Central memory CD8-positive, alpha-beta T cell (primary cell): Measurements from ENCODE around the gene VSIG10L2.

Source experiments
- ATAC-seq: fragments of 150-1000 bp; cut with Tn5 transposase; replicated peaks from 2 replicates; pipeline ENCODE4 v1.10.0; 2022; ENCODE audit warnings: mild to moderate bottlenecking, moderate FRiP score, moderate number of reproducible peaks; ENCODE audit not compliant: poor library complexity, severe bottlenecking; ENCODE audit errors: extremely low read depth
- DNase-seq, 2 donors: peaks; one replicate each; pipeline ENCODE4 v3.0.0; 2021; ENCODE audit warnings: low spot score in 2 of 2
- H3K27ac Mint-ChIP-seq: one replicate; pipeline ENCODE4 v1.8.0; 2022; ENCODE audit warnings: low read depth, mild to moderate bottlenecking, moderate library complexity, mixed read lengths
- H3K27me3 Mint-ChIP-seq: one replicate; pipeline ENCODE4 v1.8.0; 2022; ENCODE audit warnings: mixed read lengths
- H3K36me3 Mint-ChIP-seq: one replicate; pipeline ENCODE4 v1.8.0; 2022; ENCODE audit warnings: mild to moderate bottlenecking, moderate library complexity, mixed read lengths; ENCODE audit not compliant: insufficient read depth
- H3K4me1 Mint-ChIP-seq: one replicate; pipeline ENCODE4 v1.8.0; 2022; ENCODE audit warnings: mixed read lengths
- H3K4me3 Mint-ChIP-seq: one replicate; pipeline ENCODE4 v1.8.0; 2022; ENCODE audit warnings: mild to moderate bottlenecking, moderate library complexity, mixed read lengths
- H3K9me3 Mint-ChIP-seq: one replicate; pipeline ENCODE4 v1.8.0; 2022; ENCODE audit warnings: mixed read lengths

VSIG10L2 gene

GRCh38 chr11:125944350-125945010, 1.4 kb upstream of the VSIG10L2 start:
- peaks cover 15% of the 10 kb centered on the region for H3K27me3 Mint-ChIP-seq
- peaks cover 2% of the 10 kb centered on the region for H3K36me3 Mint-ChIP-seq
- no peaks in the 10 kb centered on the region for H3K9me3 Mint-ChIP-seq
- H3K4me3 Mint-ChIP-seq: no peak overlapping the region
- ATAC-seq (no peak), DNase-seq (no peak)
- H3K27ac Mint-ChIP-seq: no peak overlapping the region
- H3K4me1 Mint-ChIP-seq: peaks cover 8% of the 10 kb centered on the region

- ATAC-seq: no peak
- Mint-ChIP-seq H3K9me3 (no peaks in the 10 kb centered on the region), H3K4me1 (peaks cover 8% of the 10 kb centered on the region), H3K27ac (no peak overlapping the region), H3K4me3 (no peak overlapping the region), H3K36me3 (peaks cover 2% of the 10 kb centered on the region), H3K27me3 (peaks cover 15% of the 10 kb centered on the region)
- no peak for DNase-seq
Measured at GRCh38 chr11:125945011-125945796, 640 bp upstream of the VSIG10L2 start.

GRCh38 chr11:125946712-125947418, 1.0 kb downstream of the VSIG10L2 start:
- Mint-ChIP-seq H3K4me3 (no peak overlapping the region), H3K9me3 (no peaks in the 10 kb centered on the region), H3K36me3 (peaks cover 2% of the 10 kb centered on the region), H3K27ac (no peak overlapping the region), H3K27me3 (peaks cover 25% of the 10 kb centered on the region), H3K4me1 (peaks cover 5% of the 10 kb centered on the region)
- no peak for ATAC-seq
- DNase-seq: no peak

GRCh38 chr11:125947419-125948277, 1.8 kb downstream of the VSIG10L2 start:
- H3K27ac Mint-ChIP-seq: no peak overlapping the region

GRCh38 chr11:125948278-125949051, 2.6 kb downstream of the VSIG10L2 start:
- H3K9me3 Mint-ChIP-seq: no peaks in the 10 kb centered on the region
- H3K4me1 Mint-ChIP-seq: no peaks in the 10 kb centered on the region

More at GRCh38 chr11:125947419-125948277, 1.8 kb downstream of the VSIG10L2 start:
- Mint-ChIP-seq H3K36me3 (peaks cover 2% of the 10 kb centered on the region), H3K4me3 (no peak overlapping the region), H3K27me3 (peaks cover 25% of the 10 kb centered on the region), H3K9me3 (no peaks in the 10 kb centered on the region), H3K4me1 (no peaks in the 10 kb centered on the region)
- DNase-seq (no peak), ATAC-seq (no peak)

GRCh38 chr11:125949271-125950177, 3.7 kb downstream of the VSIG10L2 start:
- Mint-ChIP-seq H3K27me3 (peaks cover 14% of the 10 kb centered on the region), H3K36me3 (peaks cover 2% of the 10 kb centered on the region), H3K4me3 (no peak overlapping the region), H3K9me3 (no peaks in the 10 kb centered on the region), H3K4me1 (no peaks in the 10 kb centered on the region), H3K27ac (no peak overlapping the region)
- ATAC-seq: no peak
- DNase-seq: peak in 1 of 2 donors; percentile 6

More at GRCh38 chr11:125948278-125949051, 2.6 kb downstream of the VSIG10L2 start:
- Mint-ChIP-seq H3K27ac (no peak overlapping the region), H3K4me3 (no peak overlapping the region), H3K36me3 (peaks cover 2% of the 10 kb centered on the region), H3K27me3 (peaks cover 25% of the 10 kb centered on the region)
- DNase-seq (no peak), ATAC-seq (no peak)

GRCh38 chr11:125950178-125950490, 4.3 kb downstream of the VSIG10L2 start:
- ATAC-seq: no peak
- no peak overlapping the region for H3K4me3 Mint-ChIP-seq

GRCh38 chr11:125950696-125951651, 5.1 kb downstream of the VSIG10L2 start:
- H3K4me3 Mint-ChIP-seq: no peak overlapping the region
- H3K27ac Mint-ChIP-seq: no peak overlapping the region
- ATAC-seq (no peak), DNase-seq (peak in 1 of 2 donors; percentile 8)
- H3K4me1 Mint-ChIP-seq: no peaks in the 10 kb centered on the region
- H3K36me3 Mint-ChIP-seq: peaks cover 2% of the 10 kb centered on the region
- peaks cover 10% of the 10 kb centered on the region for H3K27me3 Mint-ChIP-seq
- no peaks in the 10 kb centered on the region for H3K9me3 Mint-ChIP-seq

More at GRCh38 chr11:125950178-125950490, 4.3 kb downstream of the VSIG10L2 start:
- Mint-ChIP-seq H3K4me1 (no peaks in the 10 kb centered on the region), H3K9me3 (no peaks in the 10 kb centered on the region), H3K27me3 (peaks cover 10% of the 10 kb centered on the region), H3K36me3 (peaks cover 2% of the 10 kb centered on the region), H3K27ac (no peak overlapping the region)
- peak in 1 of 2 donors; percentile 7 for DNase-seq

- Mint-ChIP-seq H3K4me3 (no peak overlapping the region), H3K4me1 (no peaks in the 10 kb centered on the region), H3K27ac (no peak overlapping the region), H3K36me3 (peaks cover 2% of the 10 kb centered on the region), H3K27me3 (peaks cover 10% of the 10 kb centered on the region), H3K9me3 (no peaks in the 10 kb centered on the region)
- ATAC-seq: no peak
- DNase-seq: no peak
Measured at GRCh38 chr11:125951731-125952130, 5.9 kb downstream of the VSIG10L2 start.

- no peaks in the 10 kb centered on the region for H3K9me3 Mint-ChIP-seq
- peaks cover 2% of the 10 kb centered on the region for H3K36me3 Mint-ChIP-seq
- ATAC-seq: no peak
- H3K4me1 Mint-ChIP-seq: peaks cover 1% of the 10 kb centered on the region
- DNase-seq: no peak
- peaks cover 12% of the 10 kb centered on the region for H3K27me3 Mint-ChIP-seq
- H3K4me3 Mint-ChIP-seq: no peak overlapping the region
- no peak overlapping the region for H3K27ac Mint-ChIP-seq
Measured at GRCh38 chr11:125952559-125952958, 6.7 kb downstream of the VSIG10L2 start.
